Dedifferentiated amniotic fluid mesenchymal stem cell (primary cell): ENCODE data around the gene ITPR2.

Experiments used
- DNase-seq: peaks from one replicate; pipeline ENCODE4 v3.0.0-alpha.2; 2016; ENCODE audit errors: extremely low spot score

Gene ITPR2

GRCh38 chr12:26298785-26299621 lies 534.0 kb downstream of the ITPR2 start:
- DNase-seq: peak; percentile 82

- DNase-seq: no peak
Measured at GRCh38 chr12:26297396-26298070, 535.5 kb downstream of the ITPR2 start.

GRCh38 chr12:26295001-26295400 lies 538.0 kb downstream of the ITPR2 start:
- no peak for DNase-seq

- DNase-seq: no peak
Measured at GRCh38 chr12:26293612-26294011, 539.4 kb downstream of the ITPR2 start.

- DNase-seq: no peak
Measured at GRCh38 chr12:26292596-26292995, 540.4 kb downstream of the ITPR2 start.

GRCh38 chr12:26290565-26290964 lies 542.4 kb downstream of the ITPR2 start:
- no peak for DNase-seq

- no peak for DNase-seq
Measured at GRCh38 chr12:26287671-26288381, 545.2 kb downstream of the ITPR2 start.
